GM23248 (cell line): ENCODE data around the gene BUB1B.
"Not testable (repeated sequence)": the region's sequence is repeated elsewhere in the genome, so short reads cannot be mapped to it uniquely, and the experiment has no call there.

ENCODE experiments used
- EZH2 ChIP-seq: fragments of 200-600 bp; sonication (generic); IDR thresholded peaks from 2 replicates; pipeline ENCODE4 v1.6.1; 2018; ENCODE audit warnings: antibody characterized with exemption, mild to moderate bottlenecking; ENCODE audit not compliant: insufficient read depth, poor library complexity, severe bottlenecking
- EZH2phosphoT487 ChIP-seq: fragments of 200-600 bp; sonication (generic); IDR thresholded peaks from 2 replicates; pipeline ENCODE4 v1.6.1; 2018; ENCODE audit warnings: antibody characterized with exemption, moderate library complexity, mild to moderate bottlenecking, low read depth; ENCODE audit not compliant: insufficient read depth

DNA sequence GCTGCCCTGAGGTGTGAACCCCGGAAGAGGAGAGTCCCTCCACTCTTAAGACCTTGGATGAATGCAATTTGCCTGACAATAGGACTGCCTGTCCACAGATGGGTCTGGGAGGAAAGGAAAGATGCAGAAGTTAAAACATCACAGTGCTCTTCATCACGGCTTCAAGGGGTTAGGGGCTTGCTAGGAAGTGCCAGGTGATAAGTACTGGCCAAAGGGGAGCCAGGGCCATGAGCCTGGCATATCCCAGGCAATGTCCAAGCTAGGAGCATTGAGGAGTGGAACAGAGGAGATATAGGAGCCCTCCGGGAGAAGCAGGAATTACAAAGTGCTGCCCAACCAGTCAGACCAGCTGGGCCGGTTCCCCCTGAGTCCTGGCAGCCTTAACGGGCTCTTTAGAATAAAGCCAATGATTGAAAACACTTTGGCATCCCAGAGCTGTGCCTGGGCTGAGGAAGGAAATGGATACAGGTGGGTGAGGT lies 36.0 kb upstream of the BUB1B start:
- not testable (repeated sequence) for TF ChIP-seq EZH2phosphoT487, EZH2
